GM12878 (cell line): ENCODE results near the gene CSDE1. TPM values are rescaled to one million over a fixed set of nuclear protein-coding genes. Genes with fewer than 3 reads are reported as not detected.

ENCODE experiments used
- BACH1 ChIP-seq: fragments of 450-650 bp; IDR thresholded peaks from 2 replicates; pipeline ENCODE4 v1.6.1; 2017; ENCODE audit warnings: mild to moderate bottlenecking, borderline replicate concordance
- CBX5 ChIP-seq: sonication (generic); IDR thresholded peaks from 2 replicates; pipeline ENCODE4 v1.6.1; 2016; ENCODE audit warnings: low read depth, moderate library complexity, mild to moderate bottlenecking, inconsistent platforms
- CEBPZ ChIP-seq: fragments of 150-350 bp; IDR thresholded peaks from 2 replicates; pipeline ENCODE4 v1.6.1; 2016; ENCODE audit warnings: low read depth, low read length
- CHD4 ChIP-seq: fragments of 200-600 bp; sonication (generic); IDR thresholded peaks from 2 replicates; pipeline ENCODE4 v1.6.1; 2016; ENCODE audit warnings: mild to moderate bottlenecking
- DPF2 ChIP-seq: fragments of 450-650 bp; IDR thresholded peaks from 2 replicates; pipeline ENCODE4 v1.6.1; 2017; ENCODE audit warnings: mild to moderate bottlenecking
- FOXK2 ChIP-seq: fragments of 450-650 bp; IDR thresholded peaks from 2 replicates; pipeline ENCODE4 v1.6.1; 2017; ENCODE audit warnings: mild to moderate bottlenecking, moderate library complexity
- FOXM1 ChIP-seq: IDR thresholded peaks from 2 replicates; pipeline ENCODE4 v1.6.1; 2012; ENCODE audit warnings: low read depth, mild to moderate bottlenecking, inconsistent platforms, low read length, moderate library complexity
- GATAD2B ChIP-seq: fragments of 450-650 bp; conservative IDR thresholded peaks from 2 replicates; pipeline ENCODE4 v1.6.1; 2017; ENCODE audit warnings: low read depth, mild to moderate bottlenecking, moderate library complexity
- HDAC2 ChIP-seq: fragments of 200-600 bp; sonication (generic); IDR thresholded peaks from 2 replicates; pipeline ENCODE4 v1.6.1; 2017
- IKZF1 ChIP-seq: fragments of 450-650 bp; conservative IDR thresholded peaks from 2 replicates; pipeline ENCODE4 v1.6.1; 2017; ENCODE audit warnings: antibody characterized with exemption, mild to moderate bottlenecking
- MTA3 ChIP-seq: IDR thresholded peaks from 2 replicates; pipeline ENCODE4 v1.6.1; 2012; ENCODE audit warnings: low read length, inconsistent platforms, borderline replicate concordance
- RUNX3 ChIP-seq: IDR thresholded peaks from 2 replicates; pipeline ENCODE4 v1.6.1; 2012; ENCODE audit warnings: low read length, inconsistent platforms
- SMARCA5 ChIP-seq: fragments of 450-650 bp; IDR thresholded peaks from 2 replicates; pipeline ENCODE4 v1.6.1; 2017; ENCODE audit warnings: mild to moderate bottlenecking
- SP1 ChIP-seq: IDR thresholded peaks from one replicate; pipeline ENCODE4 v1.6.1; 2011; ENCODE audit warnings: low read depth, low read length
- TBL1XR1 ChIP-seq: IDR thresholded peaks from 2 replicates; pipeline ENCODE4 v1.6.1; 2012; ENCODE audit warnings: low read depth, low read length, improper control_type of control experiment
- ZBTB40 ChIP-seq: fragments of 450-650 bp; IDR thresholded peaks from 2 replicates; pipeline ENCODE4 v1.6.1; 2016; ENCODE audit warnings: mild to moderate bottlenecking, moderate library complexity, borderline replicate concordance
- polyA plus RNA-seq, 11 experiments: library from polyadenylated mRNA; depleted of rRNA in 4 of 11; unstranded in 6 of 11; stranded (reverse) in 5 of 11; fragments of >200 nt; fragmentation: Nextera tagmentation in 4 of 11; fragmentation: Illumina TruSeq in 1 of 11; extraction: Ambion mirVana in 4 of 11; extraction: Trizol in 1 of 11; gene quantifications; 1 replicate in 1 of 11; 2 replicates in 10 of 11; pipeline versions ENCODE4 v1.2.1 to v1.2.3, GENCODE V29; 2011 to 2016; ENCODE audit warnings: inconsistent platforms in 2 of 11, missing spikeins in 2 of 11, low read depth in 1 of 11
- total RNA-seq, 4 experiments: library from RNA; depleted of rRNA in 3 of 4; stranded (reverse); fragments of >200 nt in 3 of 4; fragmentation: Illumina TruSeq in 1 of 4; extraction: Trizol in 1 of 4; gene quantifications; 2 replicates each; pipeline versions ENCODE4 v1.2.1 to v1.2.3, GENCODE V29; 2013 to 2021
- TF ChIP-seq, protein P1 (sequence below): fragments of 150-350 bp; IDR thresholded peaks from 2 replicates; pipeline ENCODE4 v1.6.1; 2014; ENCODE audit warnings: mild to moderate bottlenecking, low read depth, low read length
- TF ChIP-seq, protein P2 (sequence below): IDR thresholded peaks from 2 replicates; pipeline ENCODE4 v1.6.1; 2011; ENCODE audit warnings: borderline replicate concordance, low read depth, mild to moderate bottlenecking, moderate library complexity, mixed read lengths, low read length; ENCODE audit not compliant: insufficient read depth; ENCODE audit errors: extremely low read length
- TF ChIP-seq, protein P3 (sequence below): IDR thresholded peaks from 2 replicates; pipeline ENCODE4 v1.6.1; 2011; ENCODE audit warnings: mild to moderate bottlenecking, low read depth, low read length, moderate library complexity; ENCODE audit not compliant: insufficient replicate concordance

Gene CSDE1
- total and polyA plus RNA-seq, 10 of the 15 experiments (the other 5 are each of a cell fraction or from before 2014, with no cell fraction given) = 130 to 390 (median 246) TPM

GRCh38 chr1:114757455-114758255 lies at the start of gene CSDE1 (continued):
- TF ChIP-seq FOXK2 (no peak; the same call in none of the 2 replicates), GATAD2B (peak; percentile 69), SMARCA5 (peak; percentile 24; the same call in 1 of the 2 replicates), BACH1 (peak; percentile 33; the same call in 1 of the 2 replicates), HDAC2 (no peak), FOXM1 (0 out of 2 replicates have a peak, but pooled peaks have one; percentile 9), DPF2 (peak; percentile 10; the same call in 1 of the 2 replicates), CBX5 (no peak), SP1 (no peak), TBL1XR1 (no peak; the same call in 1 of the 2 replicates), CEBPZ (0 out of 2 replicates have a peak, but pooled peaks have one; percentile 4), RUNX3 (peak; percentile 98), IKZF1 (peak; percentile 87), ZBTB40 (no peak), CHD4 (no peak), MTA3 (no peak; the same call in 1 of the 2 replicates)
- TF ChIP-seq, protein P1, sequence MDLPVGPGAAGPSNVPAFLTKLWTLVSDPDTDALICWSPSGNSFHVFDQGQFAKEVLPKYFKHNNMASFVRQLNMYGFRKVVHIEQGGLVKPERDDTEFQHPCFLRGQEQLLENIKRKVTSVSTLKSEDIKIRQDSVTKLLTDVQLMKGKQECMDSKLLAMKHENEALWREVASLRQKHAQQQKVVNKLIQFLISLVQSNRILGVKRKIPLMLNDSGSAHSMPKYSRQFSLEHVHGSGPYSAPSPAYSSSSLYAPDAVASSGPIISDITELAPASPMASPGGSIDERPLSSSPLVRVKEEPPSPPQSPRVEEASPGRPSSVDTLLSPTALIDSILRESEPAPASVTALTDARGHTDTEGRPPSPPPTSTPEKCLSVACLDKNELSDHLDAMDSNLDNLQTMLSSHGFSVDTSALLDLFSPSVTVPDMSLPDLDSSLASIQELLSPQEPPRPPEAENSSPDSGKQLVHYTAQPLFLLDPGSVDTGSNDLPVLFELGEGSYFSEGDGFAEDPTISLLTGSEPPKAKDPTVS = no peak
- TF ChIP-seq, protein P2, sequence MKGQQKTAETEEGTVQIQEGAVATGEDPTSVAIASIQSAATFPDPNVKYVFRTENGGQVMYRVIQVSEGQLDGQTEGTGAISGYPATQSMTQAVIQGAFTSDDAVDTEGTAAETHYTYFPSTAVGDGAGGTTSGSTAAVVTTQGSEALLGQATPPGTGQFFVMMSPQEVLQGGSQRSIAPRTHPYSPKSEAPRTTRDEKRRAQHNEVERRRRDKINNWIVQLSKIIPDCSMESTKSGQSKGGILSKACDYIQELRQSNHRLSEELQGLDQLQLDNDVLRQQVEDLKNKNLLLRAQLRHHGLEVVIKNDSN = no peak
- TF ChIP-seq, protein P3, sequence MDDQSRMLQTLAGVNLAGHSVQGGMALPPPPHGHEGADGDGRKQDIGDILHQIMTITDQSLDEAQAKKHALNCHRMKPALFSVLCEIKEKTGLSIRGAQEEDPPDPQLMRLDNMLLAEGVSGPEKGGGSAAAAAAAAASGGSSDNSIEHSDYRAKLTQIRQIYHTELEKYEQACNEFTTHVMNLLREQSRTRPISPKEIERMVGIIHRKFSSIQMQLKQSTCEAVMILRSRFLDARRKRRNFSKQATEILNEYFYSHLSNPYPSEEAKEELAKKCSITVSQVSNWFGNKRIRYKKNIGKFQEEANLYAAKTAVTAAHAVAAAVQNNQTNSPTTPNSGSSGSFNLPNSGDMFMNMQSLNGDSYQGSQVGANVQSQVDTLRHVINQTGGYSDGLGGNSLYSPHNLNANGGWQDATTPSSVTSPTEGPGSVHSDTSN = no peak
